Choroid plexus epithelial cell (primary cell): ENCODE data around the gene TNFAIP8L2.
"Not testable (repeated sequence)": the region's sequence is repeated elsewhere in the genome, so short reads cannot be mapped to it uniquely, and the experiment has no call there.

Source experiments
- DNase-seq: peaks from one replicate; pipeline ENCODE4 v3.0.0-alpha.2; 2010; ENCODE audit warnings: low read depth
- H3K4me3 ChIP-seq: 2 replicates; pipeline ENCODE4 v1.5.1; 2011; ENCODE audit warnings: low read depth, mild to moderate bottlenecking, control low read depth, low read length, moderate library complexity
- TF ChIP-seq, protein P1 (sequence below): conservative IDR thresholded peaks from 2 replicates; pipeline ENCODE4 v1.5.1; 2011; ENCODE audit warnings: low read depth, mild to moderate bottlenecking, control low read depth, inconsistent platforms, low read length, moderate library complexity

TNFAIP8L2 gene

DNA sequence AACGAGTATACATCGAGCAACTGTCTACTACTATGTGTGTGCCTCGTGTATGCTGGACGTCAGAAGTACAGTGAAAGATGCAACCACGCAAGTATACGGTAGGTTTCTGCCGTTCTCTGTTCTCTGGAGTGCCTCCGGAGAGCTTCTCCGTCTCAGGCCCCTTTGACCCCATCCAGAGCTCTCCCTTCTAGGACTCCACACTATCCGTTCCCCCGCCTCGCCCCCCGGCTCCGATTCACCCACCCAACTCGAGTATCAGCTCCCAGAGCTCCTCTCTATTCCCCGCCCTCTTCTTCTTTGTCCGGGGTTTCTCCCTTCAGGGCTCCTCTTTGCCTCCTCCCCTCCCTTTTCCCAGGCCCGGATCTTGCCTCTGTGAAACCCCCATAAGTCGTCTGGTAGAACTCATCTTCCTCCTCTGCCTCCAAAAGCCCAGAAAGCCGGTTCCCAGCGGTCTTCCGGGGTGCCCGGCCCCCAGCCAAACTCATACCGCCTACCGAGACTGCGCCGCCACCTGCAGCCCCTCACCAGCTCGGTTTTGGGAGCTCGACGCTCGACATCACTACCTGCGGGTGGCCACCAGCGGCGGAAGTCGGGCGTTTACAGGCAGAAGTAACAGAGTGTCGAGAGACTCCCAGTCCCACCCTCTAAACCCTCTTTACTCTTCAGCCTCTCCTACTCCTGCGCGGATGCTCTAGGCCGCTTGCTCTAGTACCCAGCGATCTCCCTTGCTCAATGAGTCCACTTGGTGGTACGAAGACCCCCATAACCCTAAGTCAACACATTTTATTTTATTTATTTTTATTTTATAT is 33.4 kb downstream of the TNFAIP8L2 start, which contains the start of gene VPS72:
Gene VPS72 (minus strand): TSS at position 561 of the 809 bp plus-strand sequence. CDS start 76 bp downstream, at position 485.
- peak; percentile 93 for DNase-seq
- TF ChIP-seq, protein P1, sequence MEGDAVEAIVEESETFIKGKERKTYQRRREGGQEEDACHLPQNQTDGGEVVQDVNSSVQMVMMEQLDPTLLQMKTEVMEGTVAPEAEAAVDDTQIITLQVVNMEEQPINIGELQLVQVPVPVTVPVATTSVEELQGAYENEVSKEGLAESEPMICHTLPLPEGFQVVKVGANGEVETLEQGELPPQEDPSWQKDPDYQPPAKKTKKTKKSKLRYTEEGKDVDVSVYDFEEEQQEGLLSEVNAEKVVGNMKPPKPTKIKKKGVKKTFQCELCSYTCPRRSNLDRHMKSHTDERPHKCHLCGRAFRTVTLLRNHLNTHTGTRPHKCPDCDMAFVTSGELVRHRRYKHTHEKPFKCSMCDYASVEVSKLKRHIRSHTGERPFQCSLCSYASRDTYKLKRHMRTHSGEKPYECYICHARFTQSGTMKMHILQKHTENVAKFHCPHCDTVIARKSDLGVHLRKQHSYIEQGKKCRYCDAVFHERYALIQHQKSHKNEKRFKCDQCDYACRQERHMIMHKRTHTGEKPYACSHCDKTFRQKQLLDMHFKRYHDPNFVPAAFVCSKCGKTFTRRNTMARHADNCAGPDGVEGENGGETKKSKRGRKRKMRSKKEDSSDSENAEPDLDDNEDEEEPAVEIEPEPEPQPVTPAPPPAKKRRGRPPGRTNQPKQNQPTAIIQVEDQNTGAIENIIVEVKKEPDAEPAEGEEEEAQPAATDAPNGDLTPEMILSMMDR, result peak; percentile 15
- H3K4me3 ChIP-seq, result peak within 1 kb of the TSS; percentile 93

DNA sequence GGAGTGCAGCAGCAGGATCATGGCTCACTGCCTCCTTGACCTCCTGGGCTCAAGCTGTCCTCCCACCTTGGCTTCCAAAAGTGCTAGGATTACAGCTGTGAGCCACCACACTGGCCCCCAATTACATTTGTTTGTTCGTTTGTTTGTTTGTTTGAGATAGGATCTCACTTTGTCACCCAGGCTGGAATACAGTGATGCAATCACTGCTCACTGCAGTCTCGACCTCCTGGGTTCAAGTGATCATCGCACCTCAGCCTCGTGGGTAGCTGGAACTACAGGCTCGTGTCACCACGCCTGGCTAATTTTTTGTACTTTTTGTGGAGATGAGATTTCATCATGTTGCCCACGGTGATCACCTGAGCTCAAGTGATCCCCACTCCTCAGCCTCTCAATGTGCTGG is 35.6 kb downstream of the TNFAIP8L2 start:
- DNase-seq, result no peak
- TF ChIP-seq, protein P1, result no peak

DNA sequence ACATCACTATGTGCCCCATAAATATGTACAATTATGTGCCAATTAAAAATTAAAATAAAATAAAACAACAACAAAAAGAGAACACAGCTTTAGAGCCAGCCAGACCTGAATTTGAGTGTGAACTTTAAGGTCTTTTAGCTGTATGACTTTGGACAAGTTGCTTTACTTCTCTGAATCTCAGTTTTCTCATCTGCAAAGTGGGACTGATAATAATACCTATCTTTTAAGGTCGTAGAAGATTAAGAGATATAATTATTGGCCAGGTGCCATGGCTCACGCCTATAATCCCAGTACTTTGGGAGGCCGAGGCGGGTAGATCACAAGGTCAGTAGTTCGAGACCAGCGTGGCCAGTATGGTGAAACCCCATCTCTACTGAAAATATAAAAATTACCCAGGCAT is 36.9 kb downstream of the TNFAIP8L2 start:
- TF ChIP-seq, protein P1, result no peak
- no peak for DNase-seq
- no peak overlapping the region for H3K4me3 ChIP-seq

More for the DNA sequence above, 35.6 kb downstream of the TNFAIP8L2 start:
- no peak overlapping the region for H3K4me3 ChIP-seq

DNA sequence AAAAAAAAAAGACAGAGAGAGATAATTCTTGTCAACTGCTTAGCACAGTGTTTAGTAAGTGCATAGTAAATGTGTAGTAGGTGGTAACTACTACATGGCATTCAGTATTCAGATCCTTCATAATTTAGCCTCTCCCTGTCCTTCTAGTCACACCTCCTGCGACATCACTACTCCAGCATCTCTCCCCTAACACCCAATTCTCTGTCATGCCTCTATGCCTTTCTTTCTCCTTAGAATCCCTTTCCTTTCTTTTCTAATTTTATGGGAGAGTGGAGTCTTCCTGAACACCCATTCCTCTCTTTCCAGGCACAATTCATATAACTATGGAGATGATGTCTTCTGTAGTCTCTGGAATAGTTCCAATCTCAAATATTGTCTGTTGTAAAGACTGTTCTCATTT is 37.4 kb downstream of the TNFAIP8L2 start:
- TF ChIP-seq, protein P1, result no peak
- no peak for DNase-seq
- no peak overlapping the region for H3K4me3 ChIP-seq

DNA sequence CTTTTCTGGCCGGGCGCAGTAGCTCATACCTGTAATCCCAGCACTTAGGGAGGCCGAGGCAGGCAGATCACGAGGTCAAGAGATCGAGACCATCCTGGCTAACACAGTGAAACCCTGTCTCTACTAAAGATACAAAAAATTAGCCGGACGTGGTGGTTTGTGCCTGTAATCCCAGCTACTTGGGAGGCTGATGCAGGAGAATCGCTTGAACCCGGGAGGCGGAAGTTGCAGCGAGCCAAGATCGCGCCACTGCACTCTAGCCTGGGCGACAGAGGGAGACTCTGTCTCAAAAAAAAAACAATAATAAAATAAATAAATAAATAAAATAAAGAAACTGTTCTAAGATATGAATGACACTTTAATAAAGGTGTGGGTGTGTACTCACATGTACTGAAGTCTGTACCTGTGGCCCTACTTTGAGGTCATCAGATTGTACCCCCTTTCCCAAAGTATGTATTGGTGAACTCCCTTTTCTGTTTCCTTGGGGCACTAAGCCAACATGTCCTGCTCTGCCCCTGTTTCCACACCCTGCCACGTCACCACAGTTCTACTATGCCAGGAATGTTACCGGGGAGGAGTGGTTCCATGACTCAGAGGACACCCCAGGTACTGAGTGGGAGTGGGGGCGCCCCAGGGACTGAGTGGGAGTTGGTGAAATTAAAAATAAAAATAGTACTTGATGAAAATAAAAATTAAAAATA is 38.6 kb downstream of the TNFAIP8L2 start:
- DNase-seq, result peak; percentile 93
- H3K4me3 ChIP-seq, result not testable (repeated sequence)

DNA sequence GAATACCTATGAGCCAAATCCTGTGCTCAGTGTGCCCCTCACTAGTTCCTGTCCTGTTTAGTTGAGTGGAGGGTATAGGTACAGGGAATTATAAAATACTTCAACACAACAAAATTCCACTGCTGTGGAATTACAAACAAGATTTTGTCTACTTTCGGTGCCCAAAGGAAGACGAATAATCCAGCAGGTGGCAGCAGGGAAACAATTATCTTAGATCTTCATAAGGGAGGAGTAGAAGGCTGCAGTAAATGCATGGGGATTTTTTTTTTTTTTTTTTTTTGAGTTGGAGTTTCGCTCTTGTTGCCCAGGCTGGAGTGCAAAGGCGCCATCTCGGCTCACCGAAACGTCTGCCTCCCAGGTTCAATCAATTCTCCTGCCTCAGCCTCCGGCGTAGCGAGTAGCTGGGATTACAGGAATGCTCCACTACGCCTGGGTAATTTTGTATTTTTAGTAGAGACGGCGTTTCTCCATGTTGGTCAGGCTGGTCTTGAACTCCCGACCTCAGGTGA is 39.9 kb downstream of the TNFAIP8L2 start:
- TF ChIP-seq, protein P1, result peak; percentile 66

DNA sequence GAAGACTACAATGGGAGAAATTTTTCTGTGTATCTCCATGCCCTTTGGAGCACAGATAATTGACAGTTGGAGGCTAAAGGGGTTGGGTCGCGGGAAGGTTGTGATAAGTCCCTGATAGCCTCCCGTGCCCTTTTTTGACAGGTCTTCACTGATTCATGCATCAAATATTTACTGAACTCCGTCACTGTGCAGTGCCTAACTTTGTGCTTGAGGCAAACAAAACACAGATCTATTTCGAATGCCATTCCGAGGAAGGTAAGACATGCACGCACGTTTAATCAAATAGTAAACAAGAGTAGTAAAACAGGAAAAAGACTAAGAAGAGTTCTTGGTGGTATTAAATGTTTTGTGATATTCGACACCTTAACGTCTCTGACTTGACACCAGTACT is 41.4 kb downstream of the TNFAIP8L2 start:
- DNase-seq, result no peak
- peak overlapping the region; percentile 98 for H3K4me3 ChIP-seq
- TF ChIP-seq, protein P1, result no peak

More for the DNA sequence above, 39.9 kb downstream of the TNFAIP8L2 start:
- DNase-seq, result peak; percentile 92
- H3K4me3 ChIP-seq, result peak overlapping the region; percentile 39
